SU-DHL-6 (cell line): ENCODE measurements around the gene PRXL2A.

Experiments
- H2AFZ ChIP-seq: fragments of 200-600 bp; sonication (generic); 2 replicates; pipeline ENCODE4 v1.6.1; 2014; ENCODE audit warnings: low read depth, mild to moderate bottlenecking, moderate library complexity, mixed read lengths, antibody characterized with exemption, low read length; ENCODE audit not compliant: severe bottlenecking
- H3F3A ChIP-seq: fragments of 200-600 bp; shearing (Covaris generic); 2 replicates; pipeline ENCODE4 v1.6.0; 2016; ENCODE audit warnings: antibody characterized with exemption, mild to moderate bottlenecking; ENCODE audit not compliant: insufficient read depth
- H3K27ac ChIP-seq: fragments of 200-600 bp; sonication (generic); 2 replicates; pipeline ENCODE4 v1.5.1; 2016; ENCODE audit warnings: low read depth, mild to moderate bottlenecking, low read length, moderate library complexity, mixed read lengths
- H3K27me3 ChIP-seq: fragments of 200-600 bp; sonication (generic), shearing (Covaris generic); 2 replicates; pipeline ENCODE4 v1.6.0; 2014; ENCODE audit warnings: mild to moderate bottlenecking, low read length
- H3K36me3 ChIP-seq: fragments of 200-600 bp; sonication (generic); 2 replicates; pipeline ENCODE4 v1.6.1; 2014; ENCODE audit warnings: mild to moderate bottlenecking, low read length, mixed read lengths
- H3K4me2 ChIP-seq: fragments of 300-600, 200-600 bp; shearing (Covaris generic), sonication (generic); 2 replicates; pipeline ENCODE4 v1.6.0; 2014; ENCODE audit warnings: low read length, low read depth, mild to moderate bottlenecking; ENCODE audit not compliant: poor library complexity, severe bottlenecking
- H3K4me3 ChIP-seq: fragments of 200-600 bp; sonication (generic); 2 replicates; pipeline ENCODE4 v1.5.1; 2014; ENCODE audit warnings: antibody characterized with exemption, low read length, mild to moderate bottlenecking, mixed read lengths; ENCODE audit not compliant: insufficient read depth, poor library complexity, severe bottlenecking
- H3K79me2 ChIP-seq: fragments of 200-600 bp; sonication (generic); 2 replicates; pipeline ENCODE4 v1.6.1; 2014; ENCODE audit warnings: mild to moderate bottlenecking, low read length, moderate library complexity; ENCODE audit not compliant: insufficient read depth
- H3K9ac ChIP-seq: fragments of 200-600 bp; sonication (generic); 2 replicates; pipeline ENCODE4 v1.7.0; 2014; ENCODE audit warnings: mild to moderate bottlenecking, low read length
- H3K9me2 ChIP-seq: fragments of 200-600 bp; sonication (generic); replicated peaks from 2 replicates; pipeline ENCODE4 v1.6.1; 2014; ENCODE audit warnings: low read length; ENCODE audit not compliant: insufficient read depth
- H3K9me3 ChIP-seq: fragments of 200-600 bp; sonication (generic); 2 replicates; pipeline ENCODE4 v1.6.1; 2014; ENCODE audit warnings: low read length, mixed read lengths; ENCODE audit not compliant: insufficient read depth
- H4K20me1 ChIP-seq: fragments of 200-600 bp; sonication (generic); 2 replicates; pipeline ENCODE4 v1.6.1; 2014; ENCODE audit warnings: low read depth, mild to moderate bottlenecking, antibody characterized with exemption, low read length, moderate library complexity, mixed read lengths
- EZH2phosphoT487 ChIP-seq: fragments of 200-600 bp; sonication (generic), shearing (Covaris generic); conservative IDR thresholded peaks from 2 replicates; pipeline ENCODE4 v1.6.1; 2018; ENCODE audit warnings: mild to moderate bottlenecking, antibody characterized with exemption, low read length, moderate library complexity, mixed read lengths
- TF ChIP-seq, protein P1 (sequence below): fragments of 200-600 bp; sonication (generic); IDR thresholded peaks from one replicate; pipeline ENCODE4 v1.5.1; 2017; ENCODE audit warnings: antibody characterized with exemption, mild to moderate bottlenecking, low read length, moderate library complexity; ENCODE audit not compliant: insufficient read depth, poor library complexity, severe bottlenecking

The PRXL2A gene

DNA sequence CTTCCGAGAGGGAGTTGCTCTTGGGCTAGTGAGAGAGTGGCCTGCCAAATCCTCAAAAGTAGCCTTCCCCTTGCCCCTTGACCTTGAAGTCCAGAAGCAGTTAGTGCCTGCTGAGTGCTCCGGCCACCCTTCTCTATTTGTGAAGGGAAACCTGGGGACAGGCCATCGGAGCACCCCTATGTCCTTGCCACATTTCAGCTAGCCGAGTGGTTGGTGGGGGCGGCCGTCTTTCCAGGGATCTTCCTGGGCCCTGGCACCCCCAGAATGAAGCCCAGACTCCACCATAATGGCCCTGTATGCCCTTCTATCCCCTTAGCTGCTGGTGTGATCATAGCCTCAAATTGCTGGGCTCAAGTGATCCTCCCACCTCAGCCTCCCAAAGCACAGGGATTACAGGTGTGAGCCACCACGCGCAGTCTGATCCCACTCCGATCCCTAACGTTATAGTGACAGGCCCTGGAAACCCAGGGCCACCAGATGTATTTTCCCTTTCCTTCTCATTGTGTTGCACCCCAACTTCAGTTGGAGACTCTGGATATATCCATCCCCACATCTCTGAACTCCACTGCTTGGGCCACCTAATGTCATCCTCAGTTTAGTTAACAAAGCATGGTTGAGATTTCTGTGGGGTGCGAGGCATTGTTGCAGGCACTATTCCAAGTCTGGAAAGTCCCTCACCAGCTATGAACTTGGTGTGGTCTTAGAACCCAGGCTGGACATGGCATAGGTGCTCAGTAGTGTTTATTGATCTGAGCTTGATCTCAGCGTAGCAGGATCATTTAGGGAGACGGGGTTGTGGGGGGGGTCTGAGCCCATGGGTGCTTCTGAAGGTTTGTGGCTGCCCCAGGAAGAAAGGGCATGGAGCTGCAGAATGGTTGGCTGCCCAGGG is 47.4 kb downstream of the PRXL2A start:
- TF ChIP-seq EZH2phosphoT487 = no peak
- TF ChIP-seq, protein P1, sequence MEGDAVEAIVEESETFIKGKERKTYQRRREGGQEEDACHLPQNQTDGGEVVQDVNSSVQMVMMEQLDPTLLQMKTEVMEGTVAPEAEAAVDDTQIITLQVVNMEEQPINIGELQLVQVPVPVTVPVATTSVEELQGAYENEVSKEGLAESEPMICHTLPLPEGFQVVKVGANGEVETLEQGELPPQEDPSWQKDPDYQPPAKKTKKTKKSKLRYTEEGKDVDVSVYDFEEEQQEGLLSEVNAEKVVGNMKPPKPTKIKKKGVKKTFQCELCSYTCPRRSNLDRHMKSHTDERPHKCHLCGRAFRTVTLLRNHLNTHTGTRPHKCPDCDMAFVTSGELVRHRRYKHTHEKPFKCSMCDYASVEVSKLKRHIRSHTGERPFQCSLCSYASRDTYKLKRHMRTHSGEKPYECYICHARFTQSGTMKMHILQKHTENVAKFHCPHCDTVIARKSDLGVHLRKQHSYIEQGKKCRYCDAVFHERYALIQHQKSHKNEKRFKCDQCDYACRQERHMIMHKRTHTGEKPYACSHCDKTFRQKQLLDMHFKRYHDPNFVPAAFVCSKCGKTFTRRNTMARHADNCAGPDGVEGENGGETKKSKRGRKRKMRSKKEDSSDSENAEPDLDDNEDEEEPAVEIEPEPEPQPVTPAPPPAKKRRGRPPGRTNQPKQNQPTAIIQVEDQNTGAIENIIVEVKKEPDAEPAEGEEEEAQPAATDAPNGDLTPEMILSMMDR = no peak
- no peak overlapping the region for H2AFZ ChIP-seq
- no peaks in the 10 kb centered on the region for H3K9me3 ChIP-seq
- peaks cover 8% of the 10 kb centered on the region for H3F3A ChIP-seq
- H3K36me3 ChIP-seq = no peaks in the 10 kb centered on the region
- H3K4me2 ChIP-seq = peak overlapping the region; percentile 73
- H3K27ac ChIP-seq = no peak overlapping the region
- H3K79me2 ChIP-seq = no peaks in the 10 kb centered on the region
- no peaks in the 10 kb centered on the region; the same call in 1 of the 2 replicates for H4K20me1 ChIP-seq
- H3K27me3 ChIP-seq = no peaks in the 10 kb centered on the region
- no peaks in the 10 kb centered on the region for H3K9me2 ChIP-seq
- H3K9ac ChIP-seq = peak overlapping the region; percentile 87
- peak overlapping the region; percentile 73 for H3K4me3 ChIP-seq

DNA sequence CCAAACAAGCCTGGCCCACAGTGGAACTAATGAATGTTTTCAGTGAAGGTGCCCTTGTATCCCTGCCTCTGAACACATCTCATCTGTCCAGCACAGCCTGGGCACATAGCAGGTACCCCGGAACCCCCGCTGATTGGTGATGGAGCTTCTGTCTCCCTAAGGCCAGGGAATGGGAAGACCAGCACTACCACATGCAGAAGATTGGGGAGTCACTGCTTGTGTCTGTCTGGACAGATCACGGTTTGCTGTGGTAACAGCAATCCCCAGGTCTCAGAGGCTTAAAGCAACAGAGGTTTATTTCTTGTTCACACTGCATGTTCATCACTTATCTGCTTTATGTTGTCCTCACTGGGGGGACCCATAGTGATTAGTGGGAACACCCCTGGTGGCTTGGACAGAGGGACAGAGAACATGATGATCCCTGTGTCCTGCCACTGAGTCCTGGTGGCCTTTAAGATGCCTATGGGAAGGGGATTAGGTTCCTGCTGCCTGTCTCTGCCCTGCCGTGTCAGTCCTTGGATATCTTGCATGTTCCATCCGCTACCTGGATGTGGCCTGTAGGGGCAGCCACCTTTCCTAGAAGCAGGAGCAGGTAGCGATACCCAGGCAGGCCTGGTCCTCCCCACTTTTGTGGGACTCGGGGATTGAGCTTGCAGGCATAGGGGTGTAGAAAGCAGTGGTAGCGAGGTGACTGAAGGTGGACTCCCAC is 49.4 kb downstream of the PRXL2A start:
- Histone ChIP-seq H3K9me3 (no peaks in the 10 kb centered on the region), H3K79me2 (no peaks in the 10 kb centered on the region), H3K4me3 (no peak overlapping the region), H3K27me3 (no peaks in the 10 kb centered on the region), H2AFZ (no peak overlapping the region), H3K4me2 (no peak overlapping the region), H3K9me2 (no peaks in the 10 kb centered on the region), H3K9ac (no peak overlapping the region), H3K36me3 (no peaks in the 10 kb centered on the region), H3K27ac (no peak overlapping the region), H3F3A (peaks cover 8% of the 10 kb centered on the region), H4K20me1 (no peaks in the 10 kb centered on the region; the same call in 1 of the 2 replicates)
- no peak for TF ChIP-seq EZH2phosphoT487

DNA sequence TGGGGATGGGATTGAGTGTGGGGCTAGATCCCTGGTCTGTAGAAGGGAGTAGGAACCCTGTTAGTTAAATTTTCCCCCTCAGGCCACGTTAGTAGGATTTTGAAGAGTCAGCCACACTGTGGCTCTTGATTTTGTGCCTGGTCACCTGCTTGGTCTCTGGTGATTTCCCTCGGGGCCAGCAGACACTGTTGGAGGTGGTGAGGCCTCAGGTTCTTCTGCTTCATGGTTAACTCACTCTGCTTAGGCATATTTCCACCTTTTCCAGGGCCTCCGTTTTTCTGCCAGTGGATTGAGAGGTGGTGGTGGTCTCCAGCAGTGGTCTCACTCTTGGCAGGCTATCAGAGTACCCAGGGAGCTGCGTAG is 49.9 kb downstream of the PRXL2A start:
- Histone ChIP-seq H3K4me3 (no peak overlapping the region), H4K20me1 (no peaks in the 10 kb centered on the region; the same call in 1 of the 2 replicates), H3K9me3 (no peaks in the 10 kb centered on the region), H3K27me3 (no peaks in the 10 kb centered on the region), H3K36me3 (no peaks in the 10 kb centered on the region), H3K27ac (no peak overlapping the region), H2AFZ (no peak overlapping the region), H3F3A (peaks cover 5% of the 10 kb centered on the region), H3K4me2 (no peak overlapping the region), H3K9ac (no peak overlapping the region), H3K79me2 (no peaks in the 10 kb centered on the region), H3K9me2 (no peaks in the 10 kb centered on the region)
- TF ChIP-seq, protein P1 = no peak
- TF ChIP-seq EZH2phosphoT487 = no peak
